HG03354 (cell line): ENCODE data around the gene HHIPL1.

Experiments
- ATAC-seq: cut with Tn5 transposase; IDR thresholded peaks from one replicate; pipeline ENCODE4 v1.9.1; 2021; ENCODE audit warnings: mild to moderate bottlenecking; ENCODE audit not compliant: unreplicated experiment, poor library complexity, severe bottlenecking

The HHIPL1 gene

GRCh38 chr14:99704037-99704436 is 59.1 kb downstream of the HHIPL1 start:
- ATAC-seq, result no peak

GRCh38 chr14:99706107-99706900 is 61.4 kb downstream of the HHIPL1 start:
- no peak for ATAC-seq

- no peak for ATAC-seq
These were observed 62.5 kb downstream of the HHIPL1 start for GRCh38 chr14:99707420-99707819.

GRCh38 chr14:99707921-99708320 is 63.0 kb downstream of the HHIPL1 start:
- no peak for ATAC-seq

- ATAC-seq, result no peak
These were observed 63.5 kb downstream of the HHIPL1 start for GRCh38 chr14:99708449-99708848.

- no peak for ATAC-seq
These were observed 69.0 kb downstream of the HHIPL1 start for GRCh38 chr14:99713972-99714371.

GRCh38 chr14:99715266-99716000 is 70.5 kb downstream of the HHIPL1 start:
- ATAC-seq, result no peak

GRCh38 chr14:99716091-99716849 is 71.3 kb downstream of the HHIPL1 start:
- ATAC-seq, result no peak

GRCh38 chr14:99716850-99717681 is 72.1 kb downstream of the HHIPL1 start:
- ATAC-seq, result no peak

GRCh38 chr14:99717682-99718013 is 72.7 kb downstream of the HHIPL1 start:
- no peak for ATAC-seq

- ATAC-seq, result peak; percentile 89
These were observed 73.3 kb downstream of the HHIPL1 start for GRCh38 chr14:99718031-99718810.

- ATAC-seq, result peak; percentile 51
These were observed 73.9 kb downstream of the HHIPL1 start for GRCh38 chr14:99718811-99719192.

- ATAC-seq, result no peak
These were observed 76.2 kb downstream of the HHIPL1 start for GRCh38 chr14:99720941-99721791.

GRCh38 chr14:99721792-99722516 is 77.0 kb downstream of the HHIPL1 start:
- ATAC-seq, result no peak

GRCh38 chr14:99722741-99723140 is 77.8 kb downstream of the HHIPL1 start:
- ATAC-seq, result no peak

GRCh38 chr14:99724196-99724891 is 79.4 kb downstream of the HHIPL1 start:
- no peak for ATAC-seq
